D721Med (cell line): ENCODE measurements around the gene SMOC2.

Source experiments
- DNase-seq: peaks from one replicate; pipeline ENCODE4 v3.0.0; 2011; ENCODE audit warnings: low spot score; ENCODE audit not compliant: insufficient read length
- FAIRE-seq: peaks from 2 replicates; lab custom pipeline; 2011; peaks lifted over from hg19 to GRCh38; lab: Jason Lieb, UNC
- TF ChIP-seq, protein P1 (sequence below): IDR thresholded peaks from 2 replicates; pipeline ENCODE4 v1.5.1; 2012; ENCODE audit warnings: mild to moderate bottlenecking, control low read depth; ENCODE audit not compliant: insufficient read depth; ENCODE audit errors: missing control alignments

SMOC2 gene

GRCh38 chr6:168518867-168519266 is 77.9 kb downstream of the SMOC2 start:
- TF ChIP-seq, protein P1, sequence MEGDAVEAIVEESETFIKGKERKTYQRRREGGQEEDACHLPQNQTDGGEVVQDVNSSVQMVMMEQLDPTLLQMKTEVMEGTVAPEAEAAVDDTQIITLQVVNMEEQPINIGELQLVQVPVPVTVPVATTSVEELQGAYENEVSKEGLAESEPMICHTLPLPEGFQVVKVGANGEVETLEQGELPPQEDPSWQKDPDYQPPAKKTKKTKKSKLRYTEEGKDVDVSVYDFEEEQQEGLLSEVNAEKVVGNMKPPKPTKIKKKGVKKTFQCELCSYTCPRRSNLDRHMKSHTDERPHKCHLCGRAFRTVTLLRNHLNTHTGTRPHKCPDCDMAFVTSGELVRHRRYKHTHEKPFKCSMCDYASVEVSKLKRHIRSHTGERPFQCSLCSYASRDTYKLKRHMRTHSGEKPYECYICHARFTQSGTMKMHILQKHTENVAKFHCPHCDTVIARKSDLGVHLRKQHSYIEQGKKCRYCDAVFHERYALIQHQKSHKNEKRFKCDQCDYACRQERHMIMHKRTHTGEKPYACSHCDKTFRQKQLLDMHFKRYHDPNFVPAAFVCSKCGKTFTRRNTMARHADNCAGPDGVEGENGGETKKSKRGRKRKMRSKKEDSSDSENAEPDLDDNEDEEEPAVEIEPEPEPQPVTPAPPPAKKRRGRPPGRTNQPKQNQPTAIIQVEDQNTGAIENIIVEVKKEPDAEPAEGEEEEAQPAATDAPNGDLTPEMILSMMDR, result no peak
- DNase-seq (no peak), FAIRE-seq (no peak)

DNA sequence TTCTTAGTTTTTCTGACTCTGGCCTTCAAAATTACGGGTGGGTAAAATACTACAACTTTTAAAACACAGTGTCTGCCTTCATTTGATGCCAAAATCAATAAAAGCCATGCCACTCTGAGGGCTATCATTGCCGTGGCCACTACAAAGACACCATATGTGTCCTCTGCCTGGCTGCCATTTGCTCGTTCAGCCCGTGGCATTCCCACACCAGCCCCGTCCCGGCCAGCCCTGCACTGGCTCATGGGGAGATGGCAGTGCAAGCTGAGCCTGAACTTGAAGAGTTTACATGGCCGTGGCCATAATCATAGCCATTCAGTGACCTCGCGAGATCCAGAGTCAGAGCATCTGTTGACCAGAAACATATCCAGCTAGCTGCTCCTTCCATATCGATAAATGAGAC is 79.2 kb downstream of the SMOC2 start:
- TF ChIP-seq, protein P1, result no peak
- FAIRE-seq, result no peak
- no peak for DNase-seq

GRCh38 chr6:168524571-168525001 is 83.6 kb downstream of the SMOC2 start:
- no peak for DNase-seq
- TF ChIP-seq, protein P1, result no peak
- FAIRE-seq, result no peak

- no peak for FAIRE-seq
- TF ChIP-seq, protein P1, result no peak
These were observed 84.1 kb downstream of the SMOC2 start for GRCh38 chr6:168525114-168525513.

GRCh38 chr6:168525926-168526630 is 85.1 kb downstream of the SMOC2 start:
- DNase-seq (no peak), FAIRE-seq (no peak)
- TF ChIP-seq, protein P1, result no peak

More at GRCh38 chr6:168525114-168525513, 84.1 kb downstream of the SMOC2 start:
- no peak for DNase-seq

- TF ChIP-seq, protein P1, result no peak
- FAIRE-seq (no peak), DNase-seq (no peak)
These were observed 85.9 kb downstream of the SMOC2 start for GRCh38 chr6:168526841-168527281.
